Fibroblast of the aortic adventitia (primary cell): ENCODE data around the gene SLITRK4. TPM values are rescaled to one million over a fixed set of nuclear protein-coding genes. Genes with fewer than 3 reads are reported as not detected.

Experiments
- total RNA-seq: library from RNA; depleted of rRNA; stranded (reverse); fragments of >200 nt; gene quantifications from 2 replicates; pipeline ENCODE4 v1.2.3, GENCODE V29; 2012; ENCODE audit warnings: low replicate concordance

Gene SLITRK4
- total RNA-seq, 1 donor: 0.99 TPM

Other genes starting within 250 kb of the SLITRK4 start
- not detected in 2 replicates for gene SPANXN3, start 118.6 kb downstream of the SLITRK4 start, total RNA-seq
- gene SPANXN2, start 84.7 kb upstream of the SLITRK4 start, total RNA-seq: not detected in 2 replicates
- gene UBE2NL, start 248.0 kb upstream of the SLITRK4 start, total RNA-seq: not detected in 2 replicates